ENCODE data around the gene NTMT1.

GRCh38 chr9:129667378-129667777 lies 41.4 kb downstream of the NTMT1 start:
- TF ChIP-seq EZH2 (IDR thresholded peaks at IDR 0.05; ENCODE audit: insufficient read depth, low read length) (no peak), CTCF (IDR thresholded peaks at IDR 0.05; ENCODE audit: insufficient read depth, low read depth, low read length) (no peak)
